B cell (primary cell): ENCODE measurements around the gene HOXB4. TPM values are rescaled to one million over a fixed set of nuclear protein-coding genes. Genes with fewer than 3 reads are reported as not detected.

ENCODE experiments used
- ATAC-seq: fragments of 200-7000 bp; cut with Tn5 transposase; one replicate; pipeline ENCODE4 v1.10.0; 2021; ENCODE audit warnings: low read depth, mild to moderate bottlenecking, moderate number of reproducible peaks, moderate library complexity
- CTCF ChIA-PET: fragments of 350-600 bp; sonication (Branson Sonifier 250); formaldehyde crosslinking; loops from one replicate; lab custom pipeline; 2021; ENCODE audit warnings: antibody characterized with exemption, inconsistent platforms; lab: Charles Lee
- POLR2A ChIA-PET: fragments of 350-600 bp; sonication (Branson Sonifier 250); formaldehyde crosslinking; loops from one replicate; lab custom pipeline; 2021; ENCODE audit warnings: antibody characterized with exemption; lab: Charles Lee
- DNase-seq: peaks from one replicate; pipeline ENCODE4 v3.0.0; 2013
- H2AFZ ChIP-seq: 2 replicates; pipeline ENCODE4 v1.6.1; 2012; ENCODE audit warnings: mild to moderate bottlenecking, low read depth, low read length; ENCODE audit not compliant: insufficient read depth, poor library complexity, severe bottlenecking
- H3K27ac ChIP-seq, 2 donors: 1 replicate in 1 of 2; 2 replicates in 1 of 2; pipeline ENCODE4 v1.5.1; 2012 to 2013; ENCODE audit warnings: low read length in 2 of 2, mild to moderate bottlenecking in 2 of 2, moderate library complexity in 1 of 2
- H3K27me3 ChIP-seq, 4 experiments: fragments of 200-600 bp in 1 of 4; sonication (generic) in 1 of 4; replicated peaks in 1 of 4; 1 replicate in 2 of 4; 2 replicates in 2 of 4; pipeline versions ENCODE4 v1.6.1 to v1.7.0; 2013 to 2016; ENCODE audit warnings: low read length in 3 of 4, mild to moderate bottlenecking in 2 of 4, mixed read lengths in 1 of 4, moderate library complexity in 1 of 4; ENCODE audit not compliant: insufficient read depth in 4 of 4, control insufficient read depth in 3 of 4; ENCODE audit errors: control extremely low read depth in 1 of 4
- H3K36me3 ChIP-seq, 2 experiments: replicated peaks in 1 of 2; 1 replicate in 1 of 2; 2 replicates in 1 of 2; pipeline versions ENCODE4 v1.6.1 to v1.7.1; 2013; ENCODE audit warnings: low read length in 1 of 2; ENCODE audit not compliant: insufficient read depth in 2 of 2, control insufficient read depth in 1 of 2; ENCODE audit errors: control extremely low read depth in 1 of 2, extremely low read depth in 1 of 2
- H3K4me1 ChIP-seq, 2 donors: fragments of 200-600 bp in 1 of 2; sonication (generic) in 1 of 2; 1 replicate in 1 of 2; 2 replicates in 1 of 2; pipeline versions ENCODE4 v1.5.1 to v1.6.1; 2013 to 2017; ENCODE audit warnings: low read length in 2 of 2; ENCODE audit not compliant: control insufficient read depth in 2 of 2, insufficient read depth in 2 of 2
- H3K4me2 ChIP-seq: replicated peaks from 2 replicates; pipeline ENCODE3; 2012; ENCODE audit warnings: mild to moderate bottlenecking, low read depth, low read length; ENCODE audit not compliant: poor library complexity, severe bottlenecking
- H3K4me3 ChIP-seq, 5 experiments: fragments of 200-600 bp in 1 of 5; sonication (generic) in 1 of 5; 1 replicate in 3 of 5; 2 replicates in 2 of 5; pipeline versions ENCODE4 v1.5.1 to v1.7.0; 2011 to 2016; ENCODE audit warnings: low read length in 4 of 5, mild to moderate bottlenecking in 4 of 5, low read depth in 2 of 5, control low read depth in 1 of 5, moderate library complexity in 1 of 5; ENCODE audit not compliant: insufficient read depth in 1 of 5; ENCODE audit errors: control extremely low read depth in 1 of 5, extremely low read depth in 1 of 5
- H3K79me2 ChIP-seq: fragments of 200-600 bp; sonication (generic); one replicate; pipeline ENCODE4 v1.6.0; 2016; ENCODE audit warnings: low read length; ENCODE audit not compliant: control insufficient read depth, insufficient read depth
- H3K9ac ChIP-seq: fragments of 200-600 bp; sonication (generic); 2 replicates; pipeline ENCODE4 v1.6.1; 2017; ENCODE audit warnings: mild to moderate bottlenecking, low read length, moderate library complexity
- H3K9me3 ChIP-seq, 3 donors: one replicate each; pipeline versions ENCODE4 v1.6.1 to v1.7.1; 2013; ENCODE audit warnings: low read length in 2 of 3; ENCODE audit not compliant: control insufficient read depth in 2 of 3, insufficient read depth in 1 of 3; ENCODE audit errors: control extremely low read depth in 1 of 3
- H4K20me1 ChIP-seq: 2 replicates; pipeline ENCODE4 v1.6.0; 2012; ENCODE audit warnings: mild to moderate bottlenecking, low read length; ENCODE audit not compliant: insufficient read depth, control insufficient read depth, poor library complexity, severe bottlenecking
- H3K27ac Mint-ChIP-seq: one replicate; pipeline ENCODE4 v1.8.0; 2021; ENCODE audit warnings: mixed read lengths
- H3K27me3 Mint-ChIP-seq: one replicate; pipeline ENCODE4 v1.8.0; 2021; ENCODE audit warnings: mixed read lengths
- H3K4me1 Mint-ChIP-seq: one replicate; pipeline ENCODE4 v1.8.0; 2021; ENCODE audit warnings: mixed read lengths
- H3K4me3 Mint-ChIP-seq: one replicate; pipeline ENCODE4 v1.8.0; 2021; ENCODE audit warnings: mixed read lengths
- H3K9me3 Mint-ChIP-seq: one replicate; pipeline ENCODE4 v1.8.0; 2022; ENCODE audit warnings: mixed read lengths; ENCODE audit not compliant: insufficient read depth
- CTCF ChIP-seq: fragments of 200-600 bp; IDR thresholded peaks from one replicate; pipeline ENCODE4 v1.8.0; 2022; ENCODE audit warnings: antibody characterized with exemption, mild to moderate bottlenecking
- EZH2 ChIP-seq: IDR thresholded peaks from 2 replicates; pipeline ENCODE4 v1.6.1; 2012; ENCODE audit warnings: borderline replicate concordance, low read depth, mild to moderate bottlenecking, moderate library complexity, low read length; ENCODE audit not compliant: insufficient read depth, poor library complexity, severe bottlenecking
- WGBS: methylation state at CpG from one replicate; pipeline ENCODE4 v1.1.5; 2013; ENCODE audit warnings: missing lambda C conversion rate; ENCODE audit not compliant: insufficient coverage; 5-methylcytosine and 5-hydroxymethylcytosine counted together
- intact Hi-C: fragments of 100-400 bp; cut with micrococcal nuclease; formaldehyde crosslinking; loops from one replicate; pipeline ENCODE4 v1.10.0; 2022
- polyA plus RNA-seq: library from polyadenylated mRNA; depleted of rRNA; stranded (reverse); fragments of >200 nt; gene quantifications from 2 replicates; pipeline ENCODE4 v1.2.3, GENCODE V29; 2012
- total RNA-seq, 2 donors: library from RNA; stranded (reverse); fragments of 120-200 nt in 1 of 2; gene quantifications; 1 replicate in 1 of 2; 2 replicates in 1 of 2; pipeline versions ENCODE4 v1.2.3 to v1.2.4, GENCODE V29; 2013 to 2022

The HOXB4 gene
- total and polyA plus RNA-seq, 2 donors (not counting 1 experiment from before 2014, with no cell fraction given), result 0.85 to 1.7 TPM

- Mint-ChIP-seq H3K4me1 (peaks cover 31% of the 10 kb centered on the region), H3K4me3 (no peak overlapping the region), H3K9me3 (no peaks in the 10 kb centered on the region), H3K27me3 (peaks cover 74% of the 10 kb centered on the region), H3K27ac (no peak overlapping the region)
- H3K27me3 ChIP-seq, result peaks cover 0 to 96% (median 65%) of the 10 kb centered on the region in 4 experiments
- TF ChIP-seq EZH2 (no peak), CTCF (no peak)
- peaks cover 0 to 14% (median 0%) of the 10 kb centered on the region in 3 donors for H3K9me3 ChIP-seq
- intact Hi-C loops, result no loop called here
- H3K27ac ChIP-seq, result no peak overlapping the region
- no peak overlapping the region for H2AFZ ChIP-seq
- no peak overlapping the region for H3K9ac ChIP-seq
- ChIA-PET POLR2A (no interaction called here), CTCF (interaction anchor here (1.0 to 2.7 kb wide), 7 partner anchors 9 to 547 kb away, joined by 3 to 11 read pairs (median 6); no protein-coding TSS in a partner anchor)
- ATAC-seq, result no peak
- H3K79me2 ChIP-seq, result no peaks in the 10 kb centered on the region
- peaks cover 39 to 45% of the 10 kb centered on the region in 2 donors for H3K4me1 ChIP-seq
- no peaks in the 10 kb centered on the region for H3K36me3 ChIP-seq
- no peak for DNase-seq
- no peak overlapping the region for H3K4me2 ChIP-seq
- no peak overlapping the region for H3K4me3 ChIP-seq
- WGBS, result 90% methylated on average over 40 of the region's 41 CpGs
- no peaks in the 10 kb centered on the region for H4K20me1 ChIP-seq
Measured at GRCh38 chr17:48621410-48622392, 43.6 kb upstream of the HOXB4 start.
